HepG2 (cell line): ENCODE results near the gene MAMSTR. TPM values are rescaled to one million over a fixed set of nuclear protein-coding genes. Genes with fewer than 3 reads are reported as not detected.

Experiments used
- BORCS8-MEF2B ChIP-seq: sonication (generic); formaldehyde crosslinking; IDR thresholded peaks from 2 replicates; pipeline ENCODE4 v1.8.0; 2022; ENCODE audit warnings: mild to moderate bottlenecking, missing genetic modification reagents
- PLSCR1 ChIP-seq: sonication (generic); formaldehyde crosslinking; IDR thresholded peaks from 2 replicates; pipeline ENCODE4 v1.5.0; 2020; ENCODE audit warnings: missing genetic modification reagents, mild to moderate bottlenecking, borderline replicate concordance
- THAP9 ChIP-seq: sonication (generic); formaldehyde crosslinking; IDR thresholded peaks from 2 replicates; pipeline ENCODE4; 2020; ENCODE audit warnings: missing genetic modification reagents, mild to moderate bottlenecking, borderline replicate concordance
- ZFX ChIP-seq: sonication (generic); formaldehyde crosslinking; IDR thresholded peaks from 2 replicates; pipeline ENCODE4 v1.4.0; 2020; ENCODE audit warnings: mild to moderate bottlenecking, low read depth, missing genetic modification reagents, moderate library complexity
- ZKSCAN1 ChIP-seq: fragments of 150-350 bp; IDR thresholded peaks from 2 replicates; pipeline ENCODE4 v1.6.1; 2014; ENCODE audit warnings: low read length
- ZNF274 ChIP-seq: sonication (generic); formaldehyde crosslinking; IDR thresholded peaks from 2 replicates; pipeline ENCODE4 v1.5.1; 2020; ENCODE audit warnings: mild to moderate bottlenecking, missing genetic modification reagents
- ZNF572 ChIP-seq: sonication (generic); formaldehyde crosslinking; IDR thresholded peaks from 2 replicates; pipeline ENCODE4 v1.5.1; 2020; ENCODE audit warnings: mild to moderate bottlenecking, missing genetic modification reagents
- ZNF687 ChIP-seq: sonication (generic); formaldehyde crosslinking; IDR thresholded peaks from 2 replicates; pipeline ENCODE4 v1.5.1; 2020; ENCODE audit warnings: mild to moderate bottlenecking, missing genetic modification reagents, moderate library complexity
- ZSCAN21 ChIP-seq: sonication (generic); formaldehyde crosslinking; IDR thresholded peaks from 2 replicates; pipeline ENCODE4 v1.8.0; 2022; ENCODE audit warnings: mild to moderate bottlenecking, missing genetic modification reagents, moderate library complexity, borderline replicate concordance
- polyA plus RNA-seq, 8 experiments: library from polyadenylated mRNA; depleted of rRNA in 3 of 8; stranded (reverse) in 7 of 8; unstranded in 1 of 8; fragments of >200 nt; fragmentation: Illumina TruSeq in 4 of 8; extraction: Trizol in 4 of 8; gene quantifications; 2 replicates each; pipeline versions ENCODE4 v1.2.1 to v1.2.3, GENCODE V29; 2011 to 2016; ENCODE audit warnings: low read depth in 4 of 8, missing spikeins in 1 of 8, mixed read lengths in 1 of 8; ENCODE audit not compliant: insufficient read depth in 1 of 8
- total RNA-seq, 5 experiments: library from RNA; depleted of rRNA; stranded (reverse); fragments of >200 nt; fragmentation: Illumina TruSeq; extraction: Trizol; gene quantifications; 2 replicates each; pipeline ENCODE4 v1.2.3, GENCODE V29; 2016; ENCODE audit warnings: low read depth in 1 of 5

MAMSTR gene
- total and polyA plus RNA-seq, 2 of the 13 experiments (the other 11 are each of a cell fraction or from before 2014, with no cell fraction given), result 2.2 to 2.4 TPM

GRCh38 chr19:48681127-48681470 is 38.4 kb downstream of the MAMSTR start (continued):
- TF ChIP-seq ZNF687 (CRISPR knock-in tag), result peak; percentile 41; the same call in 1 of the 2 replicates
- TF ChIP-seq THAP9 (CRISPR knock-in tag), result 0 out of 2 replicates have a peak, but pooled peaks have one; percentile 21
- TF ChIP-seq ZFX (CRISPR knock-in tag), result peak; percentile 9; the same call in 1 of the 2 replicates
- 0 out of 2 replicates have a peak, but pooled peaks have one; percentile 31 for TF ChIP-seq ZKSCAN1
- TF ChIP-seq ZNF572 (CRISPR knock-in tag), result 0 out of 2 replicates have a peak, but pooled peaks have one; percentile 8
- TF ChIP-seq ZNF274 (CRISPR knock-in tag), result 0 out of 2 replicates have a peak, but pooled peaks have one; percentile 35
- peak; percentile 46; the same call in 1 of the 2 replicates for TF ChIP-seq BORCS8-MEF2B (CRISPR knock-in tag)
- TF ChIP-seq ZSCAN21 (CRISPR knock-in tag), result 0 out of 2 replicates have a peak, but pooled peaks have one; percentile 72
- TF ChIP-seq PLSCR1 (CRISPR knock-in tag), result no peak
- TF ChIP-seq, all 625 proteins: peak for 15
